Measurements from ENCODE around the gene ANKUB1.
"Not testable (repeated sequence)": the region's sequence is repeated elsewhere in the genome, so short reads cannot be mapped to it uniquely, and the experiment has no call there.

Gene ANKUB1, protein sequence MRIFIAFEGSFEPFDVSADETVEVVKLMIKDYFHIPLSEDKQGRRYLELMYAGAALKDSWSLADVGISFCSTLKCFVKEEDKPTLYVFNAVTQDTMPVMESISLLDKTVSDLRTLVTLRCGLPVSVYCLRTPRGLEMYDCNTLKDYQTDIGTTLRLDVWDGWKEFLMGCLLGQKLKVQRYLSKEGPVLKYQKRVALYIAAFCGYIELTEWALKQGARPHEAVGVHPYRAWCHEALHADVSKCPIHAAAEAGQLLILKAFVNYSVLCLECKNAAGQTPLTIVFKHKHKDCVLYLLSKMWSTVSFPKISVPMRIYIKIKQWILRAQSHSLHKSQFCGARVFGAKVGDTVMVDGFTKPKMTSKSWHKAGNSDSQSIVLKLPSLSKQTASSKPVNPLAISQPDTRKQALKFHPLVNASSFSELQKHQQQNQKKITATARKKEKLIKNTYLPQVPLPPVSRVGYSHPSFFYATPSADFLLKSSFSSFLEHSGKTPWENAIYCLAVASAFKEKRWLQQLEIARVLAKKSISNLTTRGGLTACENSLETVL

DNA sequence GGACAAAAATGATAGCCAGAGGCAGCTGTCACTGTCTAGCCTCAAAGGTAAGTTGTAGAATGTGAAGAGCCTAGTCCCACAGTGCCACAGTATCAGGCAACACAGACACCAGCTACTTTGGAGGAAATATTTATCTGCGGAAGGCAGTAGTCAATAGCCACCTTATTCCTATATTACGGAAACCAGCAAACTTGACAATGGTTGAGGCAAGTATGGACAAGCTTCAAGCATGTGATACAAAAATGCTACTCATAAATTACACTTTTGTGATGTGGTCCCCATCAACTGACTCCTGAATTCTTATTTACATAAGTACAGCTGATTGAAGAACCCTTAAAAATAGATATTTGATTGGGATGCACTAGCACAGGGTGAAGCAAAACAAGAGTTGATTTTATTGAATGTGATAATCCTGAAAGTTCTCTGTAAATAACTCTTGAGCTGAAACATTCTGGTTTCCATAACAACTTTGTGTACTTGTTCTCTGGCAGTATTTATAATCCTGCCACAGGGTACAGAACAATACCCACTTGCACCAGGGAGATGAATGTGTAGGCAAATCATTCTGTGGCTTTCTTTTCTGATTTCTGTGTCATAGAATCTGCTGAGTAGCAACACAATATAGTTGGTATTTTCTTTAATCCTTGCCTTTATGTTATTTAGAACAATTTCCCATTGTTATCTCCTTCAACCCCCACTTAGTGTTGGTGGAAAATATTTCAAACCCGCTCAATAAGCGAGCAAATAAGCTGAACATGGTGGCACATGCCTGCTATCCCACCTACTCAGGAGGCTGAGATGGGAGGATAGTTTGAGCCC lies at the start of gene ANKUB1:
ANKUB1 (minus strand) TSS at position 103 of the 819 bp plus-strand sequence. CDS start 188 bp downstream, outside the sequence.
- no peak for DNase-seq (ENCODE audit: low spot score)

DNA sequence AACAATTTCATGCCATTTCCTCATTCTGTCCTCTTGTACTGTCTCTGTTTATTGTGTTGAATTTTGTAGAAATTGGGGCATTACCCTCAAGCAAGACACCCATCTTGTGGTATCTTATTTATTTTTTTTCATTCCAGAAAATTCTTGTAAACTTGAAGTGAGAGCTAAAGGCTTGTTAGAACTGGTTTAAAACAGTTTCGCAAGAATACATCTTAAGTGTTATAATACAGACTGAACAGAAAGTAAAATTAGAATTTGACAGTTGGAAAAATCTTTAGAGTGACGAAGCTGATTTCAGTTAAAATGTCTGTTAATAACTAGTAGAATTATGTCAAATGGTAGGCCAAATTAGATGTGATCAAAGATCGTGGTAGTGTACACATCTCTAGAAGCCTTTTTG lies 47.5 kb upstream of the ANKUB1 start:
- no peak for DNase-seq (ENCODE audit: low spot score)

- DNase-seq (ENCODE audit: low spot score), result not testable (repeated sequence)
Observed at GRCh38 chr3:149839469-149839868, 47.1 kb upstream of the ANKUB1 start.

DNA sequence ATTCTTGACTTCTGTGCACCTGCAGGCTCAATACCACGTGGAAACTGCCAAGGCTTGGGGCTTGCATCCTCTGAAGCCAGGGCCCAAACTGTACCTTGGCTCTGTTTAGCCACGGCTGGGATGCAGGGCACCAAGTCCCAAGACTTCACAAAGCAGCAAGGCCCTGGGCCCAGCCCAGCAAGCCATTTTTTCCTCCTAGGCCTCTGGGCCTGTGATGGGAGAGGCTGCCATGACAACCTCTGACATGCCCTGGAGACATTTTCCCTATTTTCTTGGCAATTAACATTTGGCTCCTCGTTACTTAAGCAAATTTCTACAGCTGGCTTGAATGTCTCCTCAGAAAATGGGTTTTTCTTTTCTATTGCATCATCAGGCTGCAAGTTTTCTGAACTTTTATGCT lies 46.1 kb upstream of the ANKUB1 start:
- DNase-seq (ENCODE audit: low spot score), result not testable (repeated sequence)

DNA sequence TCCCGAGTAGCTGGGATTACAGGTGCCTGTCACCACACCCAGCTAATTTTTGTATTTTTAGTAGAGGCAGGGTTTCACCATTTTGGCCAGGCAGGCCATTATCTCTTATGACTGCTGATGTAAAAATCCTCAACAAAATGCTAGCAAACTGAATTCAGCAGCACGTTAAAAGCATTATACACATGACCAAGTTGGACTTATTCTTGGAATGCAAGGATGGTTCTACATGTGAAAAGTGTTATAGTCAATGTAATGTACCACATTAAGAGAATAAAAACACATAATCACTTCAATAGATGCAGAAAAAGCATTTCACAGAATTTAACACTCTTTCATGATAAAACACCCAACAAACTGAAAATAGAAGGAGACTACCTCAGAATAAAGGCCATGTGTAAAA lies 40.9 kb upstream of the ANKUB1 start:
- no peak for DNase-seq (ENCODE audit: low spot score)

DNA sequence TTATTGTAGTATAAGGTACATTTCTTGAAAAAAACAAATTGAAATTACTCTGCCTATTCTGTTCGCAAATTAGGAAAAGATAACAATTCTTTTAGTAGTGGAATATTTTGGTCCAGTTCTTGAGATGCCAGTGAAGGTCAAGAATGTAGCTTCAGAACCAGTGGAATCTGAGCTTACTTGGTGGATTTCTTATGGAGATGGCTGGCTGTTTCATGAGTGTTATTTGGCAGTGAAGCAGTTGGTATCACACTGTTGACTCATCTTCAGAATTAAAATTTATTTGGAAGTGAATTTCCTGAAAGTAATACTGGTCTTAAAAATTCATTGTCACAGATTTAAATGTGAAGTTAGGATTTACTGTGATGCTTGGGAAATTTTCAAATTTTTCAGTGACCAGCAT lies 39.7 kb upstream of the ANKUB1 start:
- DNase-seq (ENCODE audit: low spot score), result no peak

GRCh38 chr3:149831321-149831720 lies 39.0 kb upstream of the ANKUB1 start:
- DNase-seq (ENCODE audit: low spot score), result no peak

DNA sequence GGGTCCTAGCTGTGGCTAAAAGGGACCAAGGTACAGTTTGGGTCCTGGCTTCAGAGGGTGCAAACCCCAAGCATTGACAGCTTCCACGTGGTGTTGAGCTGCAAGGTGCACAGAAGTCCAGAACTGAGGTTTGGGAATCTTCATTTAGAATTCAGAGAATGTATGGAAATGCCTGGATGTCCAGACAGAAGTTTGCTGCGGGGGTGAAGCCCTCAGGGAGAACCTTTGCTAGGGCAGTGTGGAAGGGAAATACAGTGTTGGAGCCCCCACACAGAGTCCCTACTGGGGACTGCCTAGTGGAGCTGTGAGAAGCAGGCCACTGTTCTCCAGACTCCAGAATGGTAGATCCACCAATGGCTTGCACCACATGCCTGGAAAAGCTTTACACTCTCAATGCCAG lies 38.5 kb upstream of the ANKUB1 start:
- DNase-seq (ENCODE audit: low spot score), result no peak

- not testable (repeated sequence) for DNase-seq (ENCODE audit: low spot score)
Observed at GRCh38 chr3:149829631-149830030, 37.3 kb upstream of the ANKUB1 start.

DNA sequence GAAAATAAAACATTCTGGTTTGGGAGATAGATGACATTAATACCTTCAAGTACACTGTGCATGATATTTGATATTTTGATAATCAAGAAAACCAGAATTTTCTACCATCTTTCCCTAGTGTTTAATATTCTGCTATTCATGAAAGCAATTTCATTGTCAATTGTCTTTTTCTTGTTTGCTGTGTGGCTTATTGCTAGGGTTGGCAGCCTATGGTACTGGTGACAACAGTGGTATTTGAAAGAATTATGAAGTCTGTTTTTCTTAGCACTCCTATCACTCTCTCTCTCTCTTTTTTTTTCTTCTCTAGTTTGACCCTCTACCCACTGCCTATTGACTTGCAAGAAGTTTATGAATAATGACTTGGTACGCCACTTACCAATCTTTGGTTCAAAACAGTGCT lies 36.0 kb upstream of the ANKUB1 start:
- DNase-seq (ENCODE audit: low spot score), result peak; percentile 60

DNA sequence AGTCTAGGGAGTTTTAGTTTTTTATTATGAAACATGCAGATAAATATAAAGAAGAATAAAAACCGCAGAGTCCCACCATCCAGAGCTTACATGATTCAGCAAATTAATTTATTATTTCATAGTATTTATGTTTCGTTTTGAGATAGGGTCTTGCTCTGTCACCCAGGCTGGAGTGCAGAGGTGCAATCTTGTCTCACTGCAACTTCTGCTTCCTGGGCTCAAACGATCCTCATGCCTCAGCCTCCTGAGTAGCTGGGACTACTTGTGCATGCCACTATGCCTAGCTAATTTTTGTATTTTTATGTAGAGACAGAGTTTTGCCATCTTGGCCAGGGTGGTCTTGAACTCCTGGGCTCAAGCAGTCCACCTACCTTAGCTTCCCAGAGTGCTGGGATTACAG lies 34.3 kb upstream of the ANKUB1 start:
- no peak for DNase-seq (ENCODE audit: low spot score)

DNA sequence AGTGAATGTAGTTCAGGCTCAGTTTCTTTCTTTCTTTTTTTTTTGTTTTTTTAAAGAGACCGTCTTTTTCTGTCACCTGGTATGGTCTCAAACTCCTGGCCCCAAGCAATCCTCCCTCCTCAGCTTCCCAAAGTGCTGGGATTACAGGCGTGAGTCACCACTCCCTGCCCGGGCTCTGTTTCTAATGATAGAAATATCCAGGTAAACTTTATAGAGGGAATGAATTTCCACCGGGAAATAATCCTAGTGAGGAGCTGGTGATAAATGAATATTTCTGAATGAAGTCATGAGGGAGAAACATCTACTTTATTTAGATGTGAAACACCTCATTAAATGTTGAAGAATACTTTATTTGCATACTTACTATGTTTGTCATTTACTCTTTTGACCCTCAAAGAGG lies 27.8 kb upstream of the ANKUB1 start:
- DNase-seq (ENCODE audit: low spot score), result no peak

DNA sequence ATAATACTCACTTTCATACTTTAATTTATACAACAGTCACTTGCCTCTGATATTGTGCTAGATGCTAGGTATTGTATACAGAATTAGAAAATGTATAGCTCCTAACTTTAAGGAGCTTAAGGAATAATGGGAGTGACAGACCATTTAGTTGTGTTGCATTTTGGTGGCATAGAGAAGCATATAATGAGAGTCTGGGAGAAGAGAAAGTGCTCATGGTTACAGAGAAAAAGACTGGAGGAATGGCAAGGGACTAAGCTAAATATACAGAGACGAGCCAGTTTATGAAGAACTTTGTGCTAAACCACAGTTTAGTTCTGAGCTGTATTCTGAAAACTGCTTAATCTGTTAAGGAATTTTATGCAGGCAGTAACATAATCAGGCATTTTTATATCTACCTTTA lies 27.1 kb upstream of the ANKUB1 start:
- no peak for DNase-seq (ENCODE audit: low spot score)

DNA sequence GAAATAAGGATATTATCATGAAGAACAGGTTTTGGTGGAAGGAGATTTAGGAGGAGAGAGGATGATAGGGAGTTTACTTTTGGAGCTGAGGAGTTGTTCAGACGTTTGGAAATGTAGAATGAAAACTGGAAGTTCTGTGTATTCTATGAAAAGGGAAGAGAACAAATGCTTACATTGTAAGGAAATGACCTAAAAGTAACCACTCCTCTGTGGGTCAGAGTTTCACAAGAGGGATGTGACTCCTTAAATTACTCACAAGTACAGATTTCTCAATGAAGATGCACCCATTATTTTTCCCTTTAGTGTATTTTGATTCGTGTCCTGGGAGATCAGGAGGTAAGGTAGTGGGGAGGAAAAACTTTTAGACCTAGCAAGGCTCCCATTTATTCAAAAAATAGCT lies 24.6 kb upstream of the ANKUB1 start:
- peak; percentile 79 for DNase-seq (ENCODE audit: low spot score)

- DNase-seq (ENCODE audit: low spot score), result no peak
Observed at GRCh38 chr3:149816311-149816710, 24.0 kb upstream of the ANKUB1 start.

DNA sequence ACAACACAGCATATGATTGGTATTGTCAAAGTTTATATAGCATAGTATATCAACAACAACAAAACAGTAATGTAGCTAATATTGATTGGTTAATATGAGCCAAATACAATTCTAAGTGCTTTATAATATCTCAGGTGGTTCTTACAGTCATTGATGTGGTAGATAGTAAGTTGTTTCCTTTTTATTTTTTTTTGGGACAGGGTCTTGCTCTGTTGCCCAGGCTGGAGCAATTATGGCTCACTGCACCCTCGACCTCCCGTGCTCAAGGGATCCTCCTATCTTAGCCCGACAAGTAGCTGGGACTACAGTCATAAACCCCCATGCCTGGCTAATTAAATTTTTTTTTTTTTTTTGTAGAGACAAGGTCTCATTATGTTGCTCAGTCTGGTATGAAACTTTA lies 23.4 kb upstream of the ANKUB1 start:
- DNase-seq (ENCODE audit: low spot score), result peak; percentile 9

DNA sequence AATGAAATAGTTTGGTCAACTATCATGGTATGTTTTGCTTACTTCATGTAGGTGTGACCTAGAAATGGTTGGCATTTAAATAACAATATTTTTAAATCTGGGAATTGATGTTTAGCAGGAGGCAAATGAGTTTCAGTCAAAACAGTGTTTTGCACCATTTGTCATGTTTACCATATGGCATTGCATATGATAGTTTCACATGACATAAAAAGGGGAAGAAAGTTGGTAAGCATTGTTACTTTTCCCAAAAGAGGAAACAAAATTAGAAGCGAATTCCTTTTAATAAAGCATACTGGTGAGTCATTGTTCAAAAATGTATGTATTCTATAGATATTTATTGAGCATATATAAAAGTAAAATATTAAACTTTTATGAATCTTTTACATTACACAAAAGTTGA lies 23.0 kb upstream of the ANKUB1 start:
- peak; percentile 54 for DNase-seq (ENCODE audit: low spot score)

GRCh38 chr3:149813367-149814281 lies 21.3 kb upstream of the ANKUB1 start:
- peak; percentile 88 for DNase-seq (ENCODE audit: low spot score)

DNA sequence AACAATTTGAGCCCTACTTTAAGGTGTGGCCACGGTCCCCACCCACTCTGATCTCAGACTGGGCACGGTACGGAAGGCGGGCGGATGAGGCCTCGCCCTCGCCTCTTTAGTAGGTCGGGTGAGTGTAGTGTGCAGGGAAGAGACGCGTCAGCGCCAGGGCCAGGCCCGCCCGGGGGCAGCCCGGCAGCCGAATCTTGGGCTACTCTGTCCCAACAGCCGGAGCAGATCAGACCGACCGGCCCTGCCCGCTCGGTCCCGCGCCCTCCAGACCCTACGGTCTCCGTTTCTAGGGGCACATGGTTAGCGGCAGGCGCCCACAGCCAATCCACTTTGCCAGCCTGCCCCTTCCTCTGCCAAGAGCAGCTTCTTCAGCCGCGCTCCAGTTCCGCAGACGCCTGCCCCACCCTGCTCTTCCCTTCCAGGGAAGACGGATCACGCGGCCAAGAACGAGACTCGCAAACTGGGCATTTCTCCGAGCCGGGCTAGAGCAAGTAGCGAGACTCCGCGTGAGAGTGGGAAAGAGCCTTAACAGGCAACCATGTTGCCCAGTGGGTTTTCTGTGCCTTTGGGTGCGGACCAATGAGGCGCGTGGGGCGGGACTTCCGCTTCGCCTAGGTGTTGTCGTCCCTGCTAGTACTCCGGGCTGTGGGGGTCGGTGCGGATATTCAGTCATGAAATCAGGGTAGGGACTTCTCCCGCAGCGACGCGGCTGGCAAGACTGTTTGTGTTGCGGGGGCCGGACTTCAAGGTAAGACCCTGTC lies 20.4 kb upstream of the ANKUB1 start, which contains the start of gene RNF13:
RNF13 (plus strand) TSS at position 610 of the 761 bp plus-strand sequence. CDS start 32,812 bp downstream, outside the sequence.
- peak; percentile 99 for DNase-seq (ENCODE audit: low spot score)

DNA sequence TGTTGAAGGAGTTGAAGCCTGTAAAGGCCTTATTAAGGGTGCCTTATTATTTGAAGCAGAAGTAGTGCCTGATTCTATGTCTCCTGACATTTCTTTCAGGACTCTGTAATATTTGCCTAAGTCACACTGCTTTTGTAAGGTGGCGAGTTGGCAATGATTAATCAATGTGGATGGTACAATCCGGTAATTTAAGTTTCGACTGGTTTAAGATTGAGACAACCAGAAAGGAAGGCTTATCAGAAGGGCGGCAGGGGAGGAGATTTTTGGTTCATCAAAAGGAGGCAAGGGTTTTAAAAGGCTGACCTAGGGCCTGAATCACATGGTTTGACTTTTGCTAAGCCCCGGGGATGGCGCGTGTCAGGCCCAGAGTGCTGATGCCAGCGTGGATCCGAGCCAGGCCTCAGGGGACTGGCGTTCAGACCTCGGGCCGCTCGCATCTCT lies 19.8 kb upstream of the ANKUB1 start:
- peak; percentile 75 for DNase-seq (ENCODE audit: low spot score)

GRCh38 chr3:149810846-149811245 lies 18.5 kb upstream of the ANKUB1 start:
- no peak for DNase-seq (ENCODE audit: low spot score)

All from pons (tissue), 1 donor.